HL-60/S4 treated with phorbol 12-myristate 13-acetate at 8.2 ng/mL for 4 days and 3 days (cell line): ENCODE results near the gene PLXNA4.

Experiments
- in situ Hi-C: fragments of 300-500 bp; cut with MboI; formaldehyde crosslinking; loops from 2 replicates; pipeline ENCODE4 v1.15.0; 2022; ENCODE audit warnings: low sequenced_read_pairs

PLXNA4 gene

GRCh38 chr7:132564849-132565248 is 11.4 kb downstream of the PLXNA4 start:
- in situ Hi-C loops: no loop called here

DNA sequence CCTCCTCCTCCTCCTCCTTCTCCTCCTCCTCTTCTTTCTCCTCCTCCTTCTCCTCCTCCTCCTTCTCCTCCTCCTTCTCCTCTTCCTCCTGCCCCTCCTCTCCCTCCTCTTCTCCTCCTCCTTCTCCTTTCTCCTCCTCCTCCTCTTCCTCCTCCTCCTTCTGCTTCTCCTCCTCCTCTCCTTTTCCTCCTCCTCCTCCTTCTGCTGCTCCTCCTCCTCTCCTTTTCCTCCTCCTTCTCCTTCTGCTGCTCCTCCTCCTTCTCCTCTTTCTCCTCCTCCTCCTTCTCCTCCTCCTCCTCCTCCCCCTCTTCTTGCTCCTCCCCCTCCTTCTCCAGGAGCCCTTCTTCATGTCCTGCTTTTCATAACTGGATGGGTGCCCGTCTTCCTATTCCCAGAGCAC is 12.2 kb downstream of the PLXNA4 start:
- in situ Hi-C loops: no loop called here

- in situ Hi-C loops: no loop called here
Measured at GRCh38 chr7:132562690-132563089, 13.6 kb downstream of the PLXNA4 start.

GRCh38 chr7:132561763-132562162 is 14.5 kb downstream of the PLXNA4 start:
- in situ Hi-C loops: no loop called here

DNA sequence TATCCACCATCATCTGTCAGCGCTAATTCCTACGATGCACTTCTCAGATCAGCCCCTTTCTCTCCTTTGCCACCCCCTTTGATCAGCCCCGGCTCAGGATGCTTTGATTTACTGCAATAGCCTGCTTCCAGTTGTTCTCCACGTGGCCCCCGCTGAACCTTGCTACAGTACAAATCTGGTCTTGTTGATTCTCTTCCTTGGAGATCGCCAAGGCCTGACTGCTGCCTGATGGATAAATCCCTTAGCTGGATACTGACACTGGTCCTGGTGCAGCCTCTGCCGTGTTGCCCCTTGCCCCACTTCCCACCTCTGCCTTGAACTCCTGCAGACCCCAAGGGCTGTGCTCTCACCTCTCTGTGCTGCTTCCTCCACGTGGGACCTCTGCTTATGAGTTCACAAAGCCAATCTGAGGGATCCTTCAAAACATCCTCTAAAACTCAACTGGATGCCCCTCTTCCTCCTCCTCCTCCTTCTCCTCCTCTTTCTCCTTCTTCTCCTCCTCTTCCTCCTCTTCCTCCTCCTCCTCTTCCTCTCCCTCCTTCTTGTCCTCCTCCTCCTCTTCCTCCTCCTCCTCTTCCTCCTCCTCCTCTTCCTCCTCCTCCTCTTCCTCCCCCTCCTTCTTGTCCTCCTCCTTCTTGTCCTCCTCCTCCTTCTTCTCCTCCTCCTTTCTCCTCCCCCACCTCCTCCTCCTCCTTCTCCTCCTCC is 15.3 kb downstream of the PLXNA4 start:
- in situ Hi-C loops: no loop called here

GRCh38 chr7:132560105-132560504 is 16.2 kb downstream of the PLXNA4 start:
- in situ Hi-C loops: no loop called here

DNA sequence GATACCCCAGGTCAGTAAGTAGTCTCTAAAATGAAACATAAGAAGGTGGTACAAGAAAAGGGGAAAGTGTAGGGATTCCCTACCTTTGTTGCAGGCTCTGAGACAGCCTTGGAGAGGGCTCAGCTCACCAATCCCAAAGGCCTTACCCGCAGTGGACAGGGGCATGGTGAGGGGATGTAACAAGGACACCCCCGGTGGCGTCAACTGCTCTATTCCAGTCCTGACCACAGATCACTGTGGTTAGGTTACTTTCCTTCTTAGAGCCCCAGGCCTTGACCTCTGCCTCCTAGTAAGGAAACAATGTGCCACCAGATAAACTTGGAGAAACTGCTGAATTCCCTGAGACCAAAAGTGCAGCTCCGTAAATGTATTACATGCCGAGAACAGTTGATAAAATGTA is 17.5 kb downstream of the PLXNA4 start:
- in situ Hi-C loops: no loop called here

DNA sequence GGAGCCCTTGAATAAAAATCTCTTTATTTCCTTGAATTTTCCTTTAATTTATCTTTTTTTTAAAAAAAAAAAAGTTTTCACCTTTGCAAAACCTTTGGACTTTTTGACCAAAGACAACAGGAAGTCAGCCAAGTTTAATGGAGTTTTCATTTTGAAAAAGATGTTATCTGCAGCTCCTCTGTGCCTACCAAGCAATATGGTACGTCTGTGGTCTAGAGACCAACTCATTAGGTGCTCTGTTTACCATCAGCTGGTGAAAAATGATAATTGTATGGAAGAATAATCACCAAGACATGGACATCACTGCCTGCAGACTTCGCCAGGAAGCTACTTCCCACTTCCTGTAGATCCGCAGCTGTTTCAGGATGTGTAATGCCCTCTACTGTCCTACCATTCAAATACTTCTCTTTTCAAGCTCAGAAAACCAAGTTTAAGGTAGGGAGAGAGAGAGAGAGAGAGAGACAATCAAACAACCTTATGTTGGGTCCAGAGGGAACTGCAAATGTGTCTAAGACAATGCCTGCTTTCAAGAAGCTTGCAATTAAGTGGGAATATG is 18.7 kb downstream of the PLXNA4 start:
- in situ Hi-C loops: no loop called here

- in situ Hi-C loops: no loop called here
Measured at GRCh38 chr7:132554446-132554845, 21.8 kb downstream of the PLXNA4 start.

DNA sequence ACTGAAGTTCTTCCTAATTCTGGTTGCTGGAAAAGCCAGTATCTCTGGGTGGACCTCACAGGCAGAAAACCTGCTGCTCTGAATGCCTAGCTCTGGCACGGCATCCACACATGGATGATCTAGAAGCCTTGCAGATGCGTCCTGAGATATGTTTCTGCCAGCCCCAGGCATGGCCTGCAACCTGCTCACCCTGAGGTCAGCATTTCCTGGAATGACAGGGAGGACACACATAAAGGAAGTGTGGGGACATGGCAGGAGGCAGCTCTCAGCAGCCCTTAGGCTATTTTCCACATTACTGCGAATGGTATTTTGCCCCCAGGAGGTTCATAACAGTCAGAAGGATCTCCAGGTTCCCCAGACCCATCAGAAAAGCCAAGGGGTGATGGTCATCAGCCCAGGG is 23.2 kb downstream of the PLXNA4 start:
- in situ Hi-C loops: no loop called here

GRCh38 chr7:132551886-132552285 is 24.4 kb downstream of the PLXNA4 start:
- in situ Hi-C loops: no loop called here

- in situ Hi-C loops: no loop called here
Measured at GRCh38 chr7:132551439-132551838, 24.8 kb downstream of the PLXNA4 start.

DNA sequence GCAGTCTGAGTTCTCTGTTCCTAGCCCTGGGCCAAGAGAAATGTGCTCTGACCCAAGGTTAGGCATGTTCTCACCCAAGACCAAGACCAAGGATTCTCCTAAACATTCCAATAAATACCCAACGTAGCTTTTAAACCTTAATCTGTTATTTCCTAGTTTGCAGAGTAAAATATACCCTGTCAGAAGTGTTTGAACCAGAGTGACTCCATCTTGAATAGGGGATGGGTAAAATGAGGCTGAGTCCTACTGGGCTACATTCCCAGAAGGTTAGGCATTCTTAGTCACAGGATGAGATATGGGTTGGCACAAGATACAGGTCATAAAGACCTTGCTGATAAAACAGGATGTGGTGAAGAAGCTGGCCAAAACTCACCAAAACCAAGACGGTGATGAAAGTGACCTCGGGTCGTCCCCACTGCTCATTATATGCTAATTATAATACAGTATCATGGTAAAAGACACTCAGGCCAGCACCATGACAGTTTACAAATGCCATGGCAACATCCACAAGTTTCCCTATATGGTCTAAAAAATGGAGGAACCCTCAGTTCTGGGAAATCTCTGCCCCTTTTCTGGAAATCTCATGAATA is 27.7 kb downstream of the PLXNA4 start:
- in situ Hi-C loops: no loop called here

- in situ Hi-C loops: no loop called here
Measured at GRCh38 chr7:132547821-132548220, 28.4 kb downstream of the PLXNA4 start.

- in situ Hi-C loops: no loop called here
Measured at GRCh38 chr7:132546366-132547127, 29.7 kb downstream of the PLXNA4 start.

DNA sequence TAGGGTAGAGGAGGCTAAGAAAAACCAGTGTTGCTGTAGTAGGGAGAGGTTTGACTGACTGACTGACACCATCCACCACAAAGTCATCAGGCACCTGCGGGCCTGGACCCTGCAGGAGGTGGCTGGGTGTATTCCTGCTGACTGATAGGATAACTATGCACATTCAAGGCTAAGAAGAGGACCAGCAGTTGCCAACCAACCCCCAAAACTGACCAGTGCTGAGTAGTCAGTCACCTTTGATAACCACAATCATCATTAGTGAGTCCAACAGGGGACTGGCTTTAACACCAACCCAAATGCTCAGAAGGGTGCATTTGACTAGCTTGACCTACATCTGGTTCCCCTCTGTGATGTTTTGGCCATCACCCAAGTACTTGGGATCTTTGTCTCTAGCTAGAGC is 30.5 kb downstream of the PLXNA4 start:
- in situ Hi-C loops: no loop called here

GRCh38 chr7:132544999-132545398 is 31.3 kb downstream of the PLXNA4 start:
- in situ Hi-C loops: no loop called here

GRCh38 chr7:132544025-132544424 is 32.2 kb downstream of the PLXNA4 start:
- in situ Hi-C loops: no loop called here

GRCh38 chr7:132542895-132543294 is 33.4 kb downstream of the PLXNA4 start:
- in situ Hi-C loops: no loop called here

DNA sequence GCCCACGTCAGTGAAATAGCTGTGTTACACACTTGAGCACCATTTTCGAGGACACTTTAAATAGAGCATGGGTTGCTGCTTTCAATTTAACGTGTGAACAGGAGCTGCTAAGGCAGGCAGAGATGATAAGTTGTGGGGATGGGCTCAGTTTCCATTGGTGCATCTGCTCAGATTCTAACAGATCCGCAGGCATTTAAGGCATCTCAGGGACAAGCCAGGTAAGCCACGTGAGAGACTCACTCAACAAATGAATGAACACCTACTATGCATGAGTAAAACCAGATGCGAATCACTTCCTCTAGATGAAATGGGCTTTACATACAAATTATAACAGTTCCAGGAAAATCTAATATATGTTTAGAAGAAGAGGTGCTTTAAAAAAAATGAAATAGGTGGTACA is 34.6 kb downstream of the PLXNA4 start:
- in situ Hi-C loops: no loop called here

DNA sequence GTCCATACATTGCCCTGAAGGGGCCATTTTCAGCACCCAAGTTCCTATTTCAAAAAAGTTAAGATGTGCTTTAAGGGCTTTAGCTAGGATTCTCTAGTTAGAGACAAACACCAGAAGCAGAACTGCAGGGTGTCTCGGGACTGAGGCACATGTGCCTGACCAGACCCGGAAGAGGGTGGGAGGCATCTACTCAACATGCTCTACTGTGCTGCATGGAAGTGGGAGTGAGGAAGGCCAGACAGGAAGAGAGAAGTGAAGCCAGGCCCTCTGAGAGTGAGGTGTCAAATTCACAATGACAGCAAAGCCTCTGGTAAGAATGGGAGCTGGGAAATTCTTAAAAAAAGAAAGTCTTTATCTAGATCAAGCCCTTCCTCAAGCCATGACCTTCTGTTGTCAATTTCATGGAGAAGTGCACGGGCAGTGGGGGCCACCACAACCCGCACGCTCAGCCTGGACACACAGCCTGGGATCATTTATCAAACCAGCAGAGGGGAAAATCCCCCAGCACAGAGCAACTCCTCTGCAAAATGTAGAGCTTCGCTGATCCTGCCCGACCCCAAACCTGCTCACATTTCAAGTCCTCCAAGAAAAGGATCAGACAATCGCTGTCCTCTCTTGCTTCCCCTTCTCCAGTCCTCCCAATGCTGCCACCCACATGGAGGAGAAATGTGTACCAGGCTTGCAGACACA is 38.7 kb downstream of the PLXNA4 start:
- in situ Hi-C loops: no loop called here
